Epidermal melanocyte (primary cell): Measurements from ENCODE around the gene MRPL47.
A peak's percentile ranks its signal among the peaks of the same experiment; 100 is the strongest.
"Not testable (repeated sequence)": the region's sequence is repeated elsewhere in the genome, so short reads cannot be mapped to it uniquely, and the experiment has no call there.

ENCODE experiments used
- DNase-seq: peaks from one replicate; pipeline ENCODE4 v3.0.0; 2011; ENCODE audit warnings: low spot score; ENCODE audit not compliant: insufficient read length

Gene MRPL47

GRCh38 chr3:179604321-179605078 is at the start of gene MRPL47, which contains the start of gene NDUFB5:
MRPL47 (minus strand) TSS chr3:179604638; CDS start chr3:179604624, 14 bp downstream.
NDUFB5 (plus strand) TSS chr3:179604794; CDS start chr3:179604816, 22 bp downstream.
- peak; percentile 85 for DNase-seq

DNA sequence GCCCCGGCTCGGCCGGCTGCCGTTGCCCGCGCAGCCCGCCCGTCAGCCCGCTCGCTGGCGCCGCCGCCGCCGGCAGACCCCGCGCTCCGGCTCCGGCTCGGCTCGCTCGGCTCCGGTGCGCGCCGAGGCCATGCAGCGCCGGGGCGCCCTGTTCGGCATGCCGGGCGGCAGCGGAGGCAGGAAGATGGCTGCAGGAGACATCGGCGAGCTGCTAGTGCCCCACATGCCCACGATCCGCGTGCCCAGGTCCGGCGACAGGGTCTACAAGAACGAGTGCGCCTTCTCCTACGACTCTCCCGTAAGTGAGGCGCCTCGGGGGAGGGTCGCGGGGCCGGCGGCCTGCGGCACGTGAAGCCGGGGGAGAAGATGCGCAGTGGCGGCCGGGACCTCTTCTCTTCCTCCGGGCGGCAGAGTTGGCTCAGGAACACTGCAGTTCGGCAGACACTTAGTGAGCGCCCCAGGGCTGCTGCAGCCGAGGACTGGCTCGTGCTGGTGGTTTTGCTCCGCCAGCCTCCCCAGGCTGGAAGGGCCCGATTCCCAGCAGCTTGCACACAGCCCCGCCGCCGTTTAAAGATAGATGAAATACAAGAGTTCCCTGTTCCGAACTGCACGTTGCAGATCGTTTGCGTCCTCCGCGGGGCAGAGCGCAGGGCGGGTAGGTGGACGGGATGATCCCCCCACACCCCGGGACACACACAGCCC is 48.8 kb upstream of the MRPL47 start:
- DNase-seq = peak; percentile 54

- DNase-seq = peak; percentile 50
Observed at GRCh38 chr3:179652447-179653095, 48.1 kb upstream of the MRPL47 start, which contains the start of gene USP13. USP13 (plus strand) TSS chr3:179653040; CDS start chr3:179653226, 186 bp downstream.

GRCh38 chr3:179651687-179652446 is 47.4 kb upstream of the MRPL47 start:
- DNase-seq = no peak

DNA sequence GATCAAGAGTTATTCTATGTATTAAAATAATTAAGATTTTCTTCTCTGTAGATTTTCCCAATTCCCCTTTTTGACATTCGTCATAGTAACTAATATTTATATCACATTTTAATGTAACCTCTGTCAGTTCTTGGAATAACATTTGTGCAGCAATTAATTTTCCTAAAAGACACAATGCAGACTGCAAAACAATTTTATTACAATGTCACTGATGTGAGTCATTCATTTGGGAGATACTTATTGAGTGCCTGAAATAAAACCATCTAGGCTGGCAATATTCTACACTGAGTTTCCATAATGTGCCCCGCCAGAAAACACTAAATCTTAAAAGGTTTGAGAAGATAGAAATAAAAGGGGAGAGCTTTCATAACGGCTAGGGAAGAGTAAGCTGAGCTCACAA is 41.7 kb upstream of the MRPL47 start:
- no peak for DNase-seq

DNA sequence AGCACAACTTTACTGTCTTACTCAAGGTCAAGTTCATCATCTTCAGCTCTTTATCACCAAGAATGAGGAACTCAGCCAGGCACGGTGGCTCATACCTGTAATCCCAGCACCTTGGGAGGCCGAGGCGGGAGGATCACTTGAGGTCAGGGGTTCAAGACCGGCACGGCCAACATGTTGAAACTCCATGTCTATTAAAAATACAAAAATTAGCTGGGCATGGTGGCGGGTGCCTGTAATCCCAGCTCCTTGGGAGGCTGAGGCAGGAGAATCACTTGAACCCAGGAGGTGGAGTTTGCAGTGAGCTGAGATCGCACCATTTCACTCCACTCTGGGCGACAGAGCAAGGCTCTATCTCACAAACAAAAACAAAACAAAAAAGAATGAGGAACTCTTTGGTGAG is 39.4 kb upstream of the MRPL47 start:
- DNase-seq = not testable (repeated sequence)

GRCh38 chr3:179642871-179643270 is 38.4 kb upstream of the MRPL47 start:
- no peak for DNase-seq

- DNase-seq = no peak
Observed at GRCh38 chr3:179640469-179640868, 36.0 kb upstream of the MRPL47 start.

GRCh38 chr3:179630753-179631451 is 26.5 kb upstream of the MRPL47 start:
- no peak for DNase-seq

GRCh38 chr3:179624451-179624850 is 20.0 kb upstream of the MRPL47 start:
- no peak for DNase-seq

- DNase-seq = no peak
Observed at GRCh38 chr3:179622023-179622422, 17.6 kb upstream of the MRPL47 start.

- no peak for DNase-seq
Observed at GRCh38 chr3:179615458-179616173, 11.2 kb upstream of the MRPL47 start.

GRCh38 chr3:179613807-179614206 is 9.4 kb upstream of the MRPL47 start:
- no peak for DNase-seq

DNA sequence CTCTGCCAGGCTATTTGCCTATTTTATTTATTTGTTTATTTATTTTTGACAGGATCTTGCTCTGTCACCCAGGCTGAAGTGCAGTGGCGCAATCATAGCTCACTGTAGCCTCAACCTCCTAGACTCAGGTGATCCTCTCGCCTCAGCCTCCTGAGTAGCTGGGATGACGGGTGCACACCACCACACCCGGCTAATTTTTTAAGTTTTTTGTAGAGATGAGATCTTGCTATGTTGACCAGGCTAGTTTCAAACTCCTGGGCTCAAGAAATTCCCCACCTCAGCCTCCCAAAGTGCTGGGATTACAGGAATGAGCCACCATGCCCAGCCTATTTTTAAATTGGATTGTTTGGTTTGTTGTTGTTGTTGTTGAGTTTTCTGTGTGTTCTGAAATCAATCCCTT is 5.6 kb upstream of the MRPL47 start:
- DNase-seq = no peak

DNA sequence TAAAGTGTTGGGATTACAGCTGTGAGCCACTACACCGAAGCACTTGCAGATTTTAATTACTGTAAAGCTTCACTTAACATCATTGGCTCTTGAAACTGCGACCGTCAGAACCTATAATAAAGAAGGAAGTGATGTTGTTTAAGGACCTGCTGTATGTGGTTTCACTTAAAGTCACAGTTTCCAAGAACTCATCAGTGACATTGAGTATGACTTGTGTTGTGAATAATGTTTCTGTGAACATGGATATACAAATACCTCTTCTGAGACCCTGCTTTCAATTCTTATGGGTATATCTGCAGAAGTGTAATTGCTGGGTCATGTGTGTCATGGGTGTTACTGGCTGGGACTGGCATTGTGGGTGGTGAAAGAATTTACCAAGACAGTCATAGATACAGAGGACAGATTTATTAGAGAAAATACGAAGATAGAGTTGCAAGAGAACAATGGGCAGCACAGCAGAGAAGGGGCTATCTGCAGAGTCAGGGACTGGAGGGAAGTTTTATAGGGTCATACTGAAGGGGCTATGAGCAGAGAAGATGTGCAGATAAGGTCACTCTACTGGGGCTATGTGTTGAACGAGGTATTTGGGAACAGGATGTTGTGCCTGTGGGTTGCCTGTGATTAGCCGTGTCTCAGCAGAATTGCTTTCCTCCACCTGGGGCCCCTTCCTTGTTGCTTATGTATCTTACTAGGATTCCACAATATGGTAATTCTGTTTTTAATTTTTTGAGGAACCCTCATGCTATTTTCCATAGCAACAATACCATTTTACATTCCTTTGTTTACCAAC is 4.7 kb upstream of the MRPL47 start:
- DNase-seq = no peak

- DNase-seq = no peak
Observed at GRCh38 chr3:179606534-179607085, 2.2 kb upstream of the MRPL47 start.

DNA sequence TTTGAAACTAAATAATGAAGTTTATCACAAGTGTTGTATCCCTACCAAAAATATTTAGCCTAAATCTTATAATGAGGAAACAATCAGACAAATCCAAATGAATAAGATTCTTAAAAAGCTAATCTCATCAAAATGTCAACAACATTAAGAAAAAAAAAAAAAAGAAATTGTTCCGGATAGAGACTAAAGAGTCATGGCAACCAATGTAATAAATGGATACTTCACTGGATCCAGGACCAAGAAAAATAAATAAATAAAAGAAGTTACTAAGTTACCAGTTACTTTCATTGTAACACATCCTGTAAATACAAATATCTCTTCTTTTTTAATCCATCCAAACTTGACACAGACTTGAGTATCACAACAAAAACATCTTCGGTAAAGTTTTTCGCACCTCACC is 607 bp downstream of the MRPL47 start:
- DNase-seq = no peak

GRCh38 chr3:179603321-179603720 is 1.1 kb downstream of the MRPL47 start:
- no peak for DNase-seq

DNA sequence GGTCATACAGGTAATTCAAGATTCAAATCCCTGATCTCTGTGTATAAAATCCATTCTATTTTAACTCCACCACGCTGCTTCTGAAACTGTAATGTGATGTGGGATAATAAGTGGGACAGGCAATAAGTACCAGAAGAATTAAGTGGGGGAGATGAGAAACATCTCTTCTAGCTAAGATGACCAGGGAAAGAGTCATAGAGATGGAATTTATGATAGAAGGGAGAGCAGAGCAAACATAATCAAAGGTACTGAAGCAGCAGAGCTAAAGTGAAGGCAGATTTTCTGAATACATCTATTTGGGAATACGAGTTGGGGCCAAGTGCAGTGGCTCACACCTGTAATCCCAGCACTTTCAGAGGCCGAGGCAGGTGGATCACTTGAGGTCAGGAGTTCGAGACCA is 4.9 kb downstream of the MRPL47 start:
- DNase-seq = no peak
